Neural crest cell (in vitro differentiated cells): Measurements from ENCODE around the gene RNF214. TPM values are rescaled to one million over a fixed set of nuclear protein-coding genes. Genes with fewer than 3 reads are reported as not detected.

Experiments used
- DNase-seq: peaks from one replicate; pipeline ENCODE4 v3.0.0; 2021; ENCODE audit warnings: low read depth, mixed read lengths, low spot score
- H3K27ac Mint-ChIP-seq: one replicate; pipeline ENCODE4 v1.8.0; 2021; ENCODE audit warnings: mild to moderate bottlenecking, mixed read lengths; ENCODE audit not compliant: unreplicated experiment
- H3K27me3 Mint-ChIP-seq: 2 replicates; pipeline ENCODE4 v1.8.0; 2021; ENCODE audit warnings: low read depth, mild to moderate bottlenecking, mixed read lengths
- H3K36me3 Mint-ChIP-seq: 2 replicates; pipeline ENCODE4 v1.8.0; 2021; ENCODE audit warnings: low read depth, mild to moderate bottlenecking, mixed read lengths
- H3K4me1 Mint-ChIP-seq: 2 replicates; pipeline ENCODE4 v1.8.0; 2021; ENCODE audit warnings: mixed read lengths
- H3K4me3 Mint-ChIP-seq: one replicate; pipeline ENCODE4 v1.8.0; 2021; ENCODE audit warnings: mild to moderate bottlenecking, mixed read lengths
- H3K9me3 Mint-ChIP-seq: 2 replicates; pipeline ENCODE4 v1.8.0; 2021; ENCODE audit warnings: mixed read lengths
- CTCF ChIP-seq: fragments of 200-600 bp; sonication (generic); conservative IDR thresholded peaks from 2 replicates; pipeline ENCODE4 v1.5.0; 2021; ENCODE audit warnings: antibody characterized with exemption, mild to moderate bottlenecking
- total RNA-seq: library from RNA; stranded (reverse); gene quantifications from 2 replicates; pipeline ENCODE4 v1.2.1, GENCODE V29; 2021

Gene RNF214
- total RNA-seq, 1 donor from 2014 or later = 47.5 TPM

- Mint-ChIP-seq H3K9me3 (no peaks in the 10 kb centered on the region), H3K36me3 (no peaks in the 10 kb centered on the region), H3K4me3 (no peak overlapping the region), H3K27me3 (no peaks in the 10 kb centered on the region), H3K27ac (peak overlapping the region; percentile 46), H3K4me1 (peaks cover 7% of the 10 kb centered on the region)
- no peak for TF ChIP-seq CTCF
- no peak for DNase-seq
Observed at GRCh38 chr11:117187007-117187406, 45.5 kb upstream of the RNF214 start.

- H3K9me3 Mint-ChIP-seq = no peaks in the 10 kb centered on the region
- H3K4me1 Mint-ChIP-seq = peaks cover 7% of the 10 kb centered on the region
- H3K27ac Mint-ChIP-seq = peak overlapping the region; percentile 12
- H3K36me3 Mint-ChIP-seq = no peaks in the 10 kb centered on the region
- no peak for DNase-seq
- no peak for TF ChIP-seq CTCF
- no peaks in the 10 kb centered on the region for H3K27me3 Mint-ChIP-seq
- no peak overlapping the region for H3K4me3 Mint-ChIP-seq
Observed at GRCh38 chr11:117187428-117187798, 45.1 kb upstream of the RNF214 start.

- no peak for DNase-seq
Observed at GRCh38 chr11:117187799-117188481, 44.5 kb upstream of the RNF214 start.

GRCh38 chr11:117188620-117189081 lies 43.8 kb upstream of the RNF214 start:
- Mint-ChIP-seq H3K4me1 (peaks cover 7% of the 10 kb centered on the region), H3K27ac (no peak overlapping the region), H3K27me3 (no peaks in the 10 kb centered on the region), H3K9me3 (no peaks in the 10 kb centered on the region), H3K36me3 (no peaks in the 10 kb centered on the region), H3K4me3 (no peak overlapping the region)
- no peak for TF ChIP-seq CTCF
- no peak for DNase-seq

More at GRCh38 chr11:117187799-117188481, 44.5 kb upstream of the RNF214 start:
- H3K4me1 Mint-ChIP-seq = peaks cover 7% of the 10 kb centered on the region
- H3K4me3 Mint-ChIP-seq = no peak overlapping the region
- no peaks in the 10 kb centered on the region for H3K9me3 Mint-ChIP-seq
- no peak for TF ChIP-seq CTCF
- H3K27ac Mint-ChIP-seq = peak overlapping the region; percentile 43
- no peaks in the 10 kb centered on the region for H3K36me3 Mint-ChIP-seq
- no peaks in the 10 kb centered on the region for H3K27me3 Mint-ChIP-seq

- H3K4me1 Mint-ChIP-seq = peaks cover 7% of the 10 kb centered on the region
- no peak overlapping the region for H3K4me3 Mint-ChIP-seq
- H3K36me3 Mint-ChIP-seq = no peaks in the 10 kb centered on the region
- H3K27me3 Mint-ChIP-seq = no peaks in the 10 kb centered on the region
- no peak for DNase-seq
- TF ChIP-seq CTCF = no peak
- H3K27ac Mint-ChIP-seq = no peak overlapping the region
- no peaks in the 10 kb centered on the region for H3K9me3 Mint-ChIP-seq
Observed at GRCh38 chr11:117189191-117189940, 43.1 kb upstream of the RNF214 start.
